ENCODE data around the gene MTF2. TPM values are rescaled to one million over a fixed set of nuclear protein-coding genes. Genes with fewer than 3 reads are reported as not detected.
"Not testable (repeated sequence)": the region's sequence is repeated elsewhere in the genome, so short reads cannot be mapped to it uniquely, and the experiment has no call there.

The MTF2 gene
- 60.7 TPM for polyA plus RNA-seq

- Mint-ChIP-seq H3K27me3 (no peaks in the 10 kb centered on the region), H3K4me3 (peak within 1 kb of the TSS; percentile 94 to 99 (median 97)), H3K27ac (peak within 1 kb of the TSS; percentile 92 to 99 (median 97)), H3K9me3 (no peaks in the 10 kb centered on the region), H3K4me1 (peaks cover 29 to 39% (median 33%) of the 10 kb centered on the region in 3 donors), H3K36me3 (peaks cover 3% of the 10 kb centered on the region)
Observed at GRCh38 chr1:93078986-93079654, at the start of gene MTF2. Gene MTF2, plus strand, starts transcription at chr1:93079283. Its CDS starts 244 bp downstream, at chr1:93079527.

- peak overlapping the region in 1 of 3 donors; percentile 41 for H3K27ac Mint-ChIP-seq
- H3K4me1 Mint-ChIP-seq, result peaks cover 11 to 17% (median 13%) of the 10 kb centered on the region in 3 donors
- H3K4me3 Mint-ChIP-seq, result no peak overlapping the region
- peaks cover 2% of the 10 kb centered on the region for H3K36me3 Mint-ChIP-seq
- H3K9me3 Mint-ChIP-seq, result no peaks in the 10 kb centered on the region
- H3K27me3 Mint-ChIP-seq, result peaks cover 6% of the 10 kb centered on the region
Observed at GRCh38 chr1:93029317-93029716, 49.8 kb upstream of the MTF2 start.

- H3K4me1 Mint-ChIP-seq, result peaks cover 11 to 17% (median 13%) of the 10 kb centered on the region in 3 donors
- H3K4me3 Mint-ChIP-seq, H3K27ac Mint-ChIP-seq, H3K36me3 Mint-ChIP-seq, H3K27me3 Mint-ChIP-seq, H3K9me3 Mint-ChIP-seq: not testable (repeated sequence)
Observed at GRCh38 chr1:93030191-93030590, 48.9 kb upstream of the MTF2 start.

DNA sequence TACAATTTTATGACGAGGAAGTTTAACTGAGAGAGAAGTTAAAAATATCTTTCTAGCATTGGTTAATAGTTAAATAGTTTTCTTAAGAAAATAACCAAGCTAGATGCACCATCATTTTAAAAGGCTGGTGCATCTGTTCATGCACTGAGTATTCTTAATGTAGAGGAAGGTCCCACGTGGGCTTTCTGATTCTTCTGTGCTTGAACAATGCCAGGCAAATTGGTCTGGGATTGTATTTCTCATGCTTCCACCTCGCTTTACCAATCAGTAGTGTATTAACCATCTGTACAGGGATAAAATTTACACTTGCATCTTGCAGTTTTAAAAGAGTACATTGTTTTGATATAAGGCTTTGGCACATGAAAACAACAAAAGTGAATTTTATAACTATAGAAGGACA, 47.4 kb upstream of the MTF2 start:
- no peaks in the 10 kb centered on the region for H3K9me3 Mint-ChIP-seq
- H3K27me3 Mint-ChIP-seq, result peaks cover 2% of the 10 kb centered on the region
- no peak overlapping the region for H3K4me3 Mint-ChIP-seq
- H3K27ac Mint-ChIP-seq, result no peak overlapping the region
- H3K36me3 Mint-ChIP-seq, result peaks cover 2% of the 10 kb centered on the region
- peaks cover 11 to 17% (median 13%) of the 10 kb centered on the region in 3 donors for H3K4me1 Mint-ChIP-seq

DNA sequence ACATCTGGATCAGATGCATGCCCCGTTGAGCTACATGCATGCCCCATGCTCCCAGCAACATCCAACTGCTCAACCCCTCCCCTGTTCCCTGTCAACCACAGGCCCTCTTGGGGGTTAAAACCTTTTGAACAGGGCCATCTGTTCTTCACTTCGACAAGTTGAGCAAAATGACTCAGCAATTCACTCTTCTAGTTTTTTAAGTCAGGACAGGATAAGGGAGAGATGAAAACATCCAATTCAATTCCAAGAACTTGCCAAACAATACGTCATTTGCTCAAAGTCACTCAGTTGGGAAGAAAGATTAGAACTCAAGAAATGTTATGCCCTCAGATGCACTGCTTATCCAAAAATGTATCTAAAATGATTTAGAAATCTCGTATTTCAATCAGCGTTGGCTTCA, 46.1 kb upstream of the MTF2 start:
- Mint-ChIP-seq H3K27me3 (no peaks in the 10 kb centered on the region), H3K4me1 (peaks cover 12 to 17% (median 13%) of the 10 kb centered on the region in 3 donors), H3K4me3 (peak overlapping the region in 2 of 4 donors; percentile 28 to 49), H3K27ac (no peak overlapping the region), H3K9me3 (no peaks in the 10 kb centered on the region), H3K36me3 (peaks cover under 1% of the 10 kb centered on the region)

GRCh38 chr1:93033785-93034184, 45.3 kb upstream of the MTF2 start:
- H3K27ac Mint-ChIP-seq, result peak overlapping the region in 1 of 3 donors; percentile 3
- H3K9me3 Mint-ChIP-seq, result no peaks in the 10 kb centered on the region
- no peaks in the 10 kb centered on the region for H3K27me3 Mint-ChIP-seq
- peaks cover 13 to 17% (median 14%) of the 10 kb centered on the region in 3 donors for H3K4me1 Mint-ChIP-seq
- peak overlapping the region in 2 of 4 donors; percentile 8 to 49 for H3K4me3 Mint-ChIP-seq
- H3K36me3 Mint-ChIP-seq, result no peaks in the 10 kb centered on the region

GRCh38 chr1:93034397-93034796, 44.7 kb upstream of the MTF2 start:
- H3K36me3 Mint-ChIP-seq, result no peaks in the 10 kb centered on the region
- H3K27me3 Mint-ChIP-seq, result no peaks in the 10 kb centered on the region
- H3K9me3 Mint-ChIP-seq, result no peaks in the 10 kb centered on the region
- H3K4me3 Mint-ChIP-seq, result no peak overlapping the region
- H3K27ac Mint-ChIP-seq, result no peak overlapping the region
- H3K4me1 Mint-ChIP-seq, result peaks cover 9 to 14% (median 14%) of the 10 kb centered on the region in 3 donors

- no peaks in the 10 kb centered on the region for H3K9me3 Mint-ChIP-seq
- no peak overlapping the region for H3K4me3 Mint-ChIP-seq
- no peaks in the 10 kb centered on the region for H3K27me3 Mint-ChIP-seq
- peaks cover 7 to 14% (median 13%) of the 10 kb centered on the region in 3 donors for H3K4me1 Mint-ChIP-seq
- no peaks in the 10 kb centered on the region for H3K36me3 Mint-ChIP-seq
- peak overlapping the region in 1 of 3 donors; percentile 53 for H3K27ac Mint-ChIP-seq
Observed at GRCh38 chr1:93036672-93037071, 42.4 kb upstream of the MTF2 start.

GRCh38 chr1:93042187-93043056, 36.7 kb upstream of the MTF2 start:
- H3K27ac Mint-ChIP-seq, result peak overlapping the region; percentile 14 to 88 (median 85)
- H3K4me3 Mint-ChIP-seq, result peak overlapping the region; percentile 66 to 90 (median 83)
- no peaks in the 10 kb centered on the region for H3K36me3 Mint-ChIP-seq
- H3K4me1 Mint-ChIP-seq, result peaks cover 6 to 11% (median 7%) of the 10 kb centered on the region in 3 donors
- no peaks in the 10 kb centered on the region for H3K9me3 Mint-ChIP-seq
- H3K27me3 Mint-ChIP-seq, result no peaks in the 10 kb centered on the region

GRCh38 chr1:93043057-93043557, 36.0 kb upstream of the MTF2 start:
- H3K27ac Mint-ChIP-seq, result peak overlapping the region in 2 of 3 donors; percentile 85 to 88
- H3K36me3 Mint-ChIP-seq, result no peaks in the 10 kb centered on the region
- no peaks in the 10 kb centered on the region for H3K27me3 Mint-ChIP-seq
- no peaks in the 10 kb centered on the region for H3K9me3 Mint-ChIP-seq
- peaks cover 6 to 10% (median 7%) of the 10 kb centered on the region in 3 donors for H3K4me1 Mint-ChIP-seq
- H3K4me3 Mint-ChIP-seq, result peak overlapping the region in 3 of 4 donors; percentile 79 to 90 (median 87)

GRCh38 chr1:93047618-93048017, 31.5 kb upstream of the MTF2 start:
- H3K4me3 Mint-ChIP-seq, result no peak overlapping the region
- no peak overlapping the region for H3K27ac Mint-ChIP-seq
- peaks cover 0 to under 1% (median 0%) of the 10 kb centered on the region in 3 donors for H3K4me1 Mint-ChIP-seq
- no peaks in the 10 kb centered on the region for H3K36me3 Mint-ChIP-seq
- H3K27me3 Mint-ChIP-seq, result no peaks in the 10 kb centered on the region
- no peaks in the 10 kb centered on the region for H3K9me3 Mint-ChIP-seq

DNA sequence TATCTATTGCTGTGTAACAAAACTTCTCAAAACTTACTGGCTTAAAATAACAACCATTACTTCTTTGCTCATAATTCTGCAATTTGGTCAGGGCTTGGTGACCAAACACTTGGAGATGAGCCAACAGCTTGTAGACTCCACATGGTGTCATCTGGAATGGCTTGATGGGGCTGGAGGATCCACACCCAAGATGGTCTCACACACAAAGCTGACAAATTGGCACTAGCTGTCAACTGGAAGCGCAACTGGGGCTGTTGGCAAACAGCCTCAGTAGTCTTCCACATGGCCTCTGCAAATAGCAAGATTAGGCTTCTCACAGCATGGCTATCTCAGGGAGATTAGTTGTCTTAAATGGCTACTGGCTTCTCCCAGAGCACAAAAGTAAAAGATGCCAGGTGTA, 27.1 kb upstream of the MTF2 start:
- H3K36me3 Mint-ChIP-seq, result peaks cover 1% of the 10 kb centered on the region
- no peaks in the 10 kb centered on the region for H3K4me1 Mint-ChIP-seq

GRCh38 chr1:93056214-93056613, 22.9 kb upstream of the MTF2 start:
- Mint-ChIP-seq H3K36me3 (peaks cover 1% of the 10 kb centered on the region), H3K9me3 (peaks cover 0 to 2% (median 0%) of the 10 kb centered on the region in 3 donors), H3K27me3 (peaks cover 13% of the 10 kb centered on the region), H3K4me3 (no peak overlapping the region), H3K4me1 (no peaks in the 10 kb centered on the region), H3K27ac (no peak overlapping the region)

More for the DNA sequence above, 27.1 kb upstream of the MTF2 start:
- Mint-ChIP-seq H3K9me3 (peaks cover 0 to 2% (median 0%) of the 10 kb centered on the region in 3 donors), H3K4me3 (no peak overlapping the region), H3K27me3 (no peaks in the 10 kb centered on the region), H3K27ac (no peak overlapping the region)

GRCh38 chr1:93056649-93057048, 22.4 kb upstream of the MTF2 start:
- Mint-ChIP-seq H3K27me3 (peaks cover 13% of the 10 kb centered on the region), H3K36me3 (peaks cover 1% of the 10 kb centered on the region), H3K9me3 (peaks cover 0 to 2% (median 0%) of the 10 kb centered on the region in 3 donors), H3K27ac (no peak overlapping the region), H3K4me3 (no peak overlapping the region), H3K4me1 (no peaks in the 10 kb centered on the region)

All from IgD-negative memory B cell (primary cell).